ENCODE measurements around the gene FNDC7.

DNA sequence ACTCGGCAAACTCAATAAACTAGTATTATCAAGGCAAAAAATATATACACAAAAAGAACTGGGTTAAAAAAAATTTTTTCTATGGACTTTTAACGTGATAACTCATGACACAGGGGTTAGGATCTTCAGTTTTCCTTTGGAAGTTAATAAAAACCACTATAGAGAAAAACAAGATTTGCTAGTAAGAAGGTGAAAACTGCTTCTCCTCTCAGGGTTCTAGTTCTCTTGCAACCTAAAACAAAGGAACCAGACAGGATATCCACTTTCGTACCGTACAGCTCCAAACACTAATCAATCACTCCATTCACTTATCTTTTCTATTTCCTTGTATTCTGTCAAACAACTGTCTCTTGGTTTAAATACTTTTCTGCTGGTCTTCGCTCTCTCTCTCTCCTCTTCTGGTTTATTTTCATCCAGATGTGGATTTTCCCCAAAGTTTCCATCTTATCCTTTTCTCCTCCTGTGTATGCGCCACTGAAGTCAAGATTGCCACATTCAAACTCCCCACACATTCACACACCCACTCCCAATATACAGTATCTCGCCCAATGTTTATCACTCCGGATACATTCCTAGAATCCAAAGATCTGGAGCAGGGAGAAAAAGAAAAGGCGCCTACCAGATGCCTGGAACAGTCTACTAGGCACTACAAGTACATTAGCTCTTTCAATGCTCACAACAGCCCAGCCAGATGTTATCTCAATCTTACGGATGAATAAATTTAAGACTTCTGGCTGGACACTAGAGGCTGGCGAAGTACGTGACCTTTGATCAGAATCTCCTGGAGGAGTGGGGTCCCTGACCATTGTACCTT is 21.4 kb upstream of the FNDC7 start:
- TF ChIP-seq, protein P1, sequence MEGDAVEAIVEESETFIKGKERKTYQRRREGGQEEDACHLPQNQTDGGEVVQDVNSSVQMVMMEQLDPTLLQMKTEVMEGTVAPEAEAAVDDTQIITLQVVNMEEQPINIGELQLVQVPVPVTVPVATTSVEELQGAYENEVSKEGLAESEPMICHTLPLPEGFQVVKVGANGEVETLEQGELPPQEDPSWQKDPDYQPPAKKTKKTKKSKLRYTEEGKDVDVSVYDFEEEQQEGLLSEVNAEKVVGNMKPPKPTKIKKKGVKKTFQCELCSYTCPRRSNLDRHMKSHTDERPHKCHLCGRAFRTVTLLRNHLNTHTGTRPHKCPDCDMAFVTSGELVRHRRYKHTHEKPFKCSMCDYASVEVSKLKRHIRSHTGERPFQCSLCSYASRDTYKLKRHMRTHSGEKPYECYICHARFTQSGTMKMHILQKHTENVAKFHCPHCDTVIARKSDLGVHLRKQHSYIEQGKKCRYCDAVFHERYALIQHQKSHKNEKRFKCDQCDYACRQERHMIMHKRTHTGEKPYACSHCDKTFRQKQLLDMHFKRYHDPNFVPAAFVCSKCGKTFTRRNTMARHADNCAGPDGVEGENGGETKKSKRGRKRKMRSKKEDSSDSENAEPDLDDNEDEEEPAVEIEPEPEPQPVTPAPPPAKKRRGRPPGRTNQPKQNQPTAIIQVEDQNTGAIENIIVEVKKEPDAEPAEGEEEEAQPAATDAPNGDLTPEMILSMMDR (IDR thresholded peaks at IDR 0.05 in 4 of 5, conservative IDR thresholded peaks at IDR 0.05 in 1 of 5) = no peak
- TF ChIP-seq POLR2A (IDR thresholded peaks at IDR 0.05) = no peak
